ENCODE results near the gene ZNF770. TPM values are rescaled to one million over a fixed set of nuclear protein-coding genes. Genes with fewer than 3 reads are reported as not detected.
"Not testable (repeated sequence)": the region's sequence is repeated elsewhere in the genome, so short reads cannot be mapped to it uniquely, and the experiment has no call there.

The ZNF770 gene
- total RNA-seq, 2 experiments from 2014 or later, result 37.7 to 46.7 TPM

GRCh38 chr15:34969340-34970097 is 18.6 kb downstream of the ZNF770 start, which contains the start of gene AQR:
Gene AQR (minus strand): TSS chr15:34969742. CDS start chr15:34969613, 129 bp downstream.
- H3K9me3 Mint-ChIP-seq, result no peaks in the 10 kb centered on the region
- no peaks in the 10 kb centered on the region for H3K27me3 Mint-ChIP-seq
- peaks cover 10% of the 10 kb centered on the region for H3K36me3 Mint-ChIP-seq (ENCODE audit: low read depth)
- POLR2A ChIA-PET, result interaction anchor here (0.6 to 1.3 kb wide), 3 partner anchors 17 to 660 kb away, joined by 3 to 9 read pairs (median 4); partner anchors contain the start of gene ZNF770
- H3K4me1 Mint-ChIP-seq, result peaks cover 36% of the 10 kb centered on the region
- H3K4me3 Mint-ChIP-seq, result peak within 1 kb of the TSS; percentile 96
- CTCF ChIA-PET, result interaction anchor here (0.6 to 2.1 kb wide), 10 partner anchors 15 to 34 kb away, joined by 3 to 9 read pairs (median 8); partner anchors contain the start of gene ZNF770
- peak within 1 kb of the TSS; percentile 89 for H3K27ac Mint-ChIP-seq
- peak; percentile 94 for DNase-seq

- DNase-seq, result no peak
- Mint-ChIP-seq H3K4me1 (peaks cover 29% of the 10 kb centered on the region), H3K36me3 (ENCODE audit: low read depth) (peaks cover 22% of the 10 kb centered on the region), H3K27me3 (no peaks in the 10 kb centered on the region), H3K9me3 (no peaks in the 10 kb centered on the region), H3K4me3 (no peak overlapping the region), H3K27ac (no peak overlapping the region)
- CTCF ChIA-PET, result interaction anchor here (1.0 to 1.5 kb wide), 2 partner anchors 10 to 12 kb away, joined by 3 to 4 read pairs; no protein-coding TSS in a partner anchor
- POLR2A ChIA-PET, result no interaction called here
These were observed 23.8 kb downstream of the ZNF770 start for GRCh38 chr15:34964277-34964676.

- H3K27me3 Mint-ChIP-seq, result no peaks in the 10 kb centered on the region
- no peaks in the 10 kb centered on the region for H3K4me1 Mint-ChIP-seq
- H3K4me3 Mint-ChIP-seq, result no peak overlapping the region
- POLR2A ChIA-PET, result no interaction called here
- no peaks in the 10 kb centered on the region for H3K9me3 Mint-ChIP-seq
- CTCF ChIA-PET, result interaction anchor here (0.7 to 1.3 kb wide), 3 partner anchors 10 to 19 kb away, joined by 3 to 4 read pairs (median 4); partner anchors contain the start of gene AQR
- no peak overlapping the region for H3K27ac Mint-ChIP-seq
- no peak for DNase-seq
- H3K36me3 Mint-ChIP-seq (ENCODE audit: low read depth), result peaks cover 22% of the 10 kb centered on the region
These were observed 34.2 kb downstream of the ZNF770 start for GRCh38 chr15:34953851-34954250.

- H3K9me3 Mint-ChIP-seq, result no peaks in the 10 kb centered on the region
- POLR2A ChIA-PET, result no interaction called here
- no peak overlapping the region for H3K27ac Mint-ChIP-seq
These were observed 35.6 kb downstream of the ZNF770 start for GRCh38 chr15:34952481-34952880.

GRCh38 chr15:34951993-34952392 is 36.1 kb downstream of the ZNF770 start:
- ChIA-PET CTCF (interaction anchor here (1.8 kb wide), 1 partner anchor 12 kb away, joined by 3 read pairs; no protein-coding TSS in a partner anchor), POLR2A (no interaction called here)
- no peaks in the 10 kb centered on the region for H3K4me1 Mint-ChIP-seq
- H3K27me3 Mint-ChIP-seq, result no peaks in the 10 kb centered on the region
- H3K9me3 Mint-ChIP-seq, result no peaks in the 10 kb centered on the region
- no peak overlapping the region for H3K27ac Mint-ChIP-seq
- H3K36me3 Mint-ChIP-seq (ENCODE audit: low read depth), result peaks cover 27% of the 10 kb centered on the region
- DNase-seq, result no peak
- H3K4me3 Mint-ChIP-seq, result no peak overlapping the region

More at GRCh38 chr15:34952481-34952880, 35.6 kb downstream of the ZNF770 start:
- no peaks in the 10 kb centered on the region for H3K4me1 Mint-ChIP-seq
- CTCF ChIA-PET, result interaction anchor here (1.8 kb wide), 1 partner anchor 12 kb away, joined by 3 read pairs; no protein-coding TSS in a partner anchor
- DNase-seq, result no peak
- no peak overlapping the region for H3K4me3 Mint-ChIP-seq
- peaks cover 26% of the 10 kb centered on the region for H3K36me3 Mint-ChIP-seq (ENCODE audit: low read depth)
- no peaks in the 10 kb centered on the region for H3K27me3 Mint-ChIP-seq

GRCh38 chr15:34944936-34945335 is 43.2 kb downstream of the ZNF770 start:
- no peaks in the 10 kb centered on the region for H3K27me3 Mint-ChIP-seq
- H3K4me1 Mint-ChIP-seq, result no peaks in the 10 kb centered on the region
- no peaks in the 10 kb centered on the region for H3K9me3 Mint-ChIP-seq
- no peak for DNase-seq
- CTCF ChIA-PET, result interaction anchor here (0.7 to 1.5 kb wide), 4 partner anchors 8 to 24 kb away, joined by 3 to 4 read pairs (median 3); partner anchors contain the start of gene AQR
- no peak overlapping the region for H3K27ac Mint-ChIP-seq
- POLR2A ChIA-PET, result no interaction called here
- peaks cover 23% of the 10 kb centered on the region for H3K36me3 Mint-ChIP-seq (ENCODE audit: low read depth)
- no peak overlapping the region for H3K4me3 Mint-ChIP-seq

- H3K36me3 Mint-ChIP-seq (ENCODE audit: low read depth), result peaks cover 30% of the 10 kb centered on the region
- no peak overlapping the region for H3K27ac Mint-ChIP-seq
- H3K9me3 Mint-ChIP-seq, result no peaks in the 10 kb centered on the region
- no peaks in the 10 kb centered on the region for H3K4me1 Mint-ChIP-seq
- ChIA-PET POLR2A (no interaction called here), CTCF (no interaction called here)
- no peak overlapping the region for H3K4me3 Mint-ChIP-seq
- H3K27me3 Mint-ChIP-seq, result no peaks in the 10 kb centered on the region
- DNase-seq, result no peak
These were observed 44.4 kb downstream of the ZNF770 start for GRCh38 chr15:34943711-34944110.

GRCh38 chr15:34943264-34943663 is 44.8 kb downstream of the ZNF770 start:
- H3K4me3 Mint-ChIP-seq, H3K4me1 Mint-ChIP-seq, POLR2A ChIA-PET, H3K9me3 Mint-ChIP-seq, H3K27ac Mint-ChIP-seq, CTCF ChIA-PET, DNase-seq, H3K27me3 Mint-ChIP-seq: not testable (repeated sequence)
- peaks cover 33% of the 10 kb centered on the region for H3K36me3 Mint-ChIP-seq (ENCODE audit: low read depth)

GRCh38 chr15:34942363-34942762 is 45.7 kb downstream of the ZNF770 start:
- ChIA-PET CTCF (interaction anchor here (0.7 kb wide), 1 partner anchor 114 kb away, joined by 3 read pairs; no protein-coding TSS in a partner anchor), POLR2A (no interaction called here)
- Mint-ChIP-seq H3K9me3 (no peaks in the 10 kb centered on the region), H3K4me3 (no peak overlapping the region), H3K27ac (no peak overlapping the region), H3K27me3 (no peaks in the 10 kb centered on the region), H3K4me1 (no peaks in the 10 kb centered on the region), H3K36me3 (ENCODE audit: low read depth) (peaks cover 31% of the 10 kb centered on the region)
- DNase-seq, result no peak

GRCh38 chr15:34941831-34942230 is 46.3 kb downstream of the ZNF770 start:
- POLR2A ChIA-PET, result no interaction called here

GRCh38 chr15:34941185-34941698 is 46.8 kb downstream of the ZNF770 start:
- no peak for DNase-seq
- Mint-ChIP-seq H3K4me3 (no peak overlapping the region), H3K4me1 (no peaks in the 10 kb centered on the region), H3K36me3 (ENCODE audit: low read depth) (peaks cover 32% of the 10 kb centered on the region), H3K27ac (no peak overlapping the region), H3K27me3 (no peaks in the 10 kb centered on the region), H3K9me3 (no peaks in the 10 kb centered on the region)
- ChIA-PET CTCF (interaction anchor here (0.6 to 1.5 kb wide), 3 partner anchors 16 to 191 kb away, joined by 3 to 4 read pairs (median 4); partner anchors contain the start of gene AQR), POLR2A (no interaction called here)

More at GRCh38 chr15:34941831-34942230, 46.3 kb downstream of the ZNF770 start:
- Mint-ChIP-seq H3K27me3 (no peaks in the 10 kb centered on the region), H3K27ac (no peak overlapping the region), H3K4me1 (no peaks in the 10 kb centered on the region), H3K4me3 (no peak overlapping the region), H3K9me3 (no peaks in the 10 kb centered on the region), H3K36me3 (ENCODE audit: low read depth) (peaks cover 31% of the 10 kb centered on the region)
- CTCF ChIA-PET, result interaction anchor here (1.3 to 1.5 kb wide), 2 partner anchors 15 to 27 kb away, joined by 3 to 4 read pairs; partner anchors contain the start of gene AQR
- no peak for DNase-seq

- Mint-ChIP-seq H3K36me3 (ENCODE audit: low read depth) (peaks cover 48% of the 10 kb centered on the region), H3K27ac (peak overlapping the region; percentile 62), H3K9me3 (peaks cover 2% of the 10 kb centered on the region), H3K27me3 (no peaks in the 10 kb centered on the region), H3K4me1 (peaks cover 21% of the 10 kb centered on the region), H3K4me3 (no peak overlapping the region)
- no peak for DNase-seq
- POLR2A ChIA-PET, result no interaction called here
- CTCF ChIA-PET, result no interaction called here
These were observed 54.6 kb downstream of the ZNF770 start for GRCh38 chr15:34933432-34933975.

- Mint-ChIP-seq H3K36me3 (ENCODE audit: low read depth) (peaks cover 53% of the 10 kb centered on the region), H3K4me1 (peaks cover 13% of the 10 kb centered on the region)
- H3K27me3 Mint-ChIP-seq, DNase-seq, CTCF ChIA-PET, POLR2A ChIA-PET, H3K9me3 Mint-ChIP-seq, H3K27ac Mint-ChIP-seq, H3K4me3 Mint-ChIP-seq: not testable (repeated sequence)
These were observed 59.7 kb downstream of the ZNF770 start for GRCh38 chr15:34928349-34928748.
